Occipital lobe (tissue), 2 donors: ENCODE results near the gene PCDHGB6. TPM values are rescaled to one million over a fixed set of nuclear protein-coding genes. Genes with fewer than 3 reads are reported as not detected.
"Not testable (repeated sequence)": the region's sequence is repeated elsewhere in the genome, so short reads cannot be mapped to it uniquely, and the experiment has no call there.

Experiments
- DNase-seq: peaks from one replicate; lab custom pipeline; 2025; lab: John Stamatoyannopoulos, UW
- total RNA-seq: library from RNA; depleted of rRNA; stranded (reverse); fragments of >200 nt; gene quantifications from one replicate; pipeline ENCODE4 v1.2.3, GENCODE V29; 2014

The PCDHGB6 gene
- total RNA-seq, 1 donor from 2014 or later: 12.8 TPM

GRCh38 chr5:141417494-141418172 is 9.8 kb downstream of the PCDHGB6 start, which contains the start of gene PCDHGB7:
TSS of gene PCDHGB7 (plus strand) at chr5:141417677. CDS start at chr5:141417860, 183 bp downstream.
- DNase-seq: not testable (repeated sequence)

- DNase-seq: no peak
These were observed 11.5 kb downstream of the PCDHGB6 start for GRCh38 chr5:141419074-141419880.

GRCh38 chr5:141420855-141421488 is 13.2 kb downstream of the PCDHGB6 start, which contains the start of gene PCDHGA11:
TSS of gene PCDHGA11 (plus strand) at chr5:141421051. CDS start at chr5:141421228, 177 bp downstream.
- no peak for DNase-seq

- no peak for DNase-seq
These were observed 13.7 kb downstream of the PCDHGB6 start for GRCh38 chr5:141421489-141421855.

GRCh38 chr5:141422742-141423291 is 15.0 kb downstream of the PCDHGB6 start:
- DNase-seq: no peak

- no peak for DNase-seq
These were observed 20.1 kb downstream of the PCDHGB6 start for GRCh38 chr5:141427783-141428426.

GRCh38 chr5:141430332-141431113 is 22.7 kb downstream of the PCDHGB6 start, which contains the start of gene PCDHGA12:
TSS of gene PCDHGA12 (plus strand) at chr5:141430507. CDS start at chr5:141430760, 253 bp downstream.
- no peak for DNase-seq

- no peak for DNase-seq
These were observed 23.5 kb downstream of the PCDHGB6 start for GRCh38 chr5:141431286-141431685.

GRCh38 chr5:141432308-141432707 is 24.5 kb downstream of the PCDHGB6 start:
- not testable (repeated sequence) for DNase-seq

- not testable (repeated sequence) for DNase-seq
These were observed 24.9 kb downstream of the PCDHGB6 start for GRCh38 chr5:141432726-141433125.

- no peak for DNase-seq
These were observed 26.2 kb downstream of the PCDHGB6 start for GRCh38 chr5:141434006-141434405.

- DNase-seq: no peak
These were observed 29.4 kb downstream of the PCDHGB6 start for GRCh38 chr5:141437221-141437620.

- no peak for DNase-seq
These were observed 31.8 kb downstream of the PCDHGB6 start for GRCh38 chr5:141439411-141440141.

GRCh38 chr5:141440341-141440740 is 32.5 kb downstream of the PCDHGB6 start:
- DNase-seq: no peak

- DNase-seq: no peak
These were observed 33.9 kb downstream of the PCDHGB6 start for GRCh38 chr5:141441571-141442170.
